Astrocyte (in vitro differentiated cells and primary cell): ENCODE results near the gene TBCA.

Experiments used
- CTCF ChIP-seq: IDR thresholded peaks from 2 replicates; pipeline ENCODE4 v1.5.1; 2011; ENCODE audit warnings: low read depth, mild to moderate bottlenecking, inconsistent platforms, low read length, moderate library complexity; ENCODE audit not compliant: insufficient read depth
- EZH2 ChIP-seq: IDR thresholded peaks from 2 replicates; pipeline ENCODE4 v1.6.1; 2012; ENCODE audit warnings: mild to moderate bottlenecking, low read length, inconsistent platforms; ENCODE audit not compliant: insufficient read depth

- TF ChIP-seq CTCF, result no peak
- TF ChIP-seq EZH2, result no peak
Measured at GRCh38 chr5:77778881-77779438, 2.8 kb upstream of the TBCA start.
